ENCODE data around the gene PADI2.

DNA sequence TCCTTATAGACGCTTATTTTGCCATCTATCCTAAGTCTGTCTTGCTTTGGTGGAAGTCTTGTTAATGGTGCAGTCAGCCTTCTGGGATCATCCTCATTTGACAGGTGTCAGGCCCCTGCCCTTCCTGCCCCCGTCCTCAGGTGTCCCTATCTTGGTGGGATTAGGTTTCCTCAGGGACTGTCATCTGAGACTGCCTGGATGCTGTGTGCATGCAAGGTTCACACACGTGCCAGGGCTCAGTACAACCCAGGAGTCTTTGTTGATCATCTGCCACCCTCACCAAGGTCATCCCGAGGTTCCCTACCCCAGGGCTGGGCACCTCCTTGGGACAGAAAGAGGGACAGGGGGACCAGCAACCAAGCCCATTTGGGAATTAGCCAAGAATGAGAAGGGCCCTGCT lies 18.0 kb downstream of the PADI2 start:
- no peak for TF ChIP-seq CTCF (conservative IDR thresholded peaks at IDR 0.05)
- TF ChIP-seq ZFX (IDR thresholded peaks at IDR 0.05): no peak

Data from C4-2B (cell line).